Adrenal gland (tissue), 5 donors: ENCODE measurements around the gene TIGD3.

Experiments
- CTCF ChIP-seq, 6 experiments: fragments of 450-650 bp in 4 of 6; fragments of 200-600 bp in 2 of 6; sonication (generic) in 1 of 6; IDR thresholded peaks; 1 replicate in 5 of 6; 2 replicates in 1 of 6; pipeline versions ENCODE4 v1.5.1 to v1.8.0; 2016 to 2021; ENCODE audit warnings: antibody characterized with exemption in 6 of 6, mild to moderate bottlenecking in 2 of 6, moderate library complexity in 1 of 6
- POLR2A ChIP-seq, 2 donors: fragments of 450-650 bp; IDR thresholded peaks; one replicate each; pipeline ENCODE4 v1.6.1; 2017; ENCODE audit warnings: antibody characterized with exemption in 2 of 2, mild to moderate bottlenecking in 2 of 2, moderate library complexity in 1 of 2
- donor health status: DM: no; HTN: no; CAD: no.

- TF ChIP-seq POLR2A (IDR thresholded peaks at IDR 0.05) (no peak), CTCF (IDR thresholded peaks at IDR 0.05) (no peak)
Measured at GRCh38 chr11:65321828-65322485, 32.6 kb upstream of the TIGD3 start.
